OCI-LY7 (cell line): ENCODE measurements around the gene TAPBP. TPM values are rescaled to one million over a fixed set of nuclear protein-coding genes. Genes with fewer than 3 reads are reported as not detected.

Experiments
- BruUV-seq: library from RNA; stranded (reverse); fragments of 400-500 nt; replicated peaks from 2 replicates; lab custom pipeline; 2021; lab: Mats Ljungman, UMichigan
- CTCF ChIA-PET: fragments of 300-600 bp; sonication (Branson Sonifier 250); formaldehyde crosslinking; loops from one replicate; lab custom pipeline; 2022; ENCODE audit warnings: antibody characterized with exemption; ENCODE audit not compliant: unreplicated experiment; lab: Charles Lee
- POLR2A ChIA-PET: fragments of 300-600 bp; sonication (Branson Sonifier 250); formaldehyde crosslinking; loops from one replicate; lab custom pipeline; 2022; ENCODE audit warnings: antibody characterized with exemption; lab: Charles Lee
- DNase-seq: peaks from one replicate; pipeline ENCODE4 v3.0.0-alpha.2; 2015; ENCODE audit warnings: low spot score
- H2AFZ ChIP-seq: fragments of 200-600 bp; sonication (generic), shearing (Covaris generic); 2 replicates; pipeline ENCODE4 v1.6.1; 2014; ENCODE audit warnings: mild to moderate bottlenecking, antibody characterized with exemption, low read length, moderate library complexity
- H3K27ac ChIP-seq: fragments of 200-600 bp; sonication (generic); 2 replicates; pipeline ENCODE4 v1.5.1; 2014; ENCODE audit warnings: mixed run types, low read depth, mild to moderate bottlenecking, moderate library complexity, low read length, inconsistent platforms; ENCODE audit not compliant: poor library complexity, severe bottlenecking
- H3K36me3 ChIP-seq: fragments of 200-600 bp; sonication (generic); 2 replicates; pipeline ENCODE4 v1.6.1; 2014; ENCODE audit warnings: mild to moderate bottlenecking, antibody characterized with exemption, low read length, moderate library complexity, mixed read lengths; ENCODE audit not compliant: insufficient read depth
- H3K4me1 ChIP-seq: fragments of 200-600 bp; sonication (generic); 2 replicates; pipeline ENCODE4 v1.5.1; 2014; ENCODE audit warnings: mild to moderate bottlenecking, low read length; ENCODE audit not compliant: insufficient read depth, poor library complexity, severe bottlenecking
- H3K4me2 ChIP-seq: fragments of 200-600 bp; sonication (generic); 2 replicates; pipeline ENCODE4 v1.6.1; 2014; ENCODE audit warnings: mild to moderate bottlenecking, low read length
- H3K4me3 ChIP-seq: fragments of 200-600 bp; sonication (generic); 2 replicates; pipeline ENCODE4 v1.5.1; 2014; ENCODE audit warnings: mild to moderate bottlenecking, low read depth, low read length; ENCODE audit not compliant: poor library complexity, severe bottlenecking
- H3K79me2 ChIP-seq: fragments of 200-600 bp; sonication (generic); 2 replicates; pipeline ENCODE4 v1.6.1; 2016; ENCODE audit warnings: low read depth, mild to moderate bottlenecking, low read length, moderate library complexity, mixed read lengths; ENCODE audit not compliant: insufficient read depth
- H3K9me2 ChIP-seq: fragments of 200-600 bp; sonication (generic); 2 replicates; pipeline ENCODE4 v1.6.1; 2016; ENCODE audit warnings: mild to moderate bottlenecking, low read length, mixed read lengths; ENCODE audit not compliant: insufficient read depth
- H3K9me3 ChIP-seq: fragments of 200-600 bp; sonication (generic); 2 replicates; pipeline ENCODE4 v1.6.1; 2014; ENCODE audit warnings: mild to moderate bottlenecking, mixed run types, low read length, mixed read lengths
- H4K20me1 ChIP-seq: fragments of 200-600 bp; sonication (generic); 2 replicates; pipeline ENCODE4 v1.6.1; 2014; ENCODE audit warnings: mild to moderate bottlenecking, antibody characterized with exemption, low read length, moderate library complexity, mixed read lengths; ENCODE audit not compliant: insufficient read depth
- CTCF ChIP-seq: fragments of 200-600 bp; sonication (generic); conservative IDR thresholded peaks from 2 replicates; pipeline ENCODE4 v1.5.1; 2014; ENCODE audit warnings: mild to moderate bottlenecking, antibody characterized with exemption, low read length, moderate library complexity, mixed read lengths
- EZH2phosphoT487 ChIP-seq: fragments of 200-600 bp; sonication (generic); IDR thresholded peaks from 2 replicates; pipeline ENCODE4 v1.6.1; 2018; ENCODE audit warnings: low read depth, borderline replicate concordance, mild to moderate bottlenecking, mixed run types, antibody characterized with exemption, low read length, moderate library complexity, mixed read lengths
- intact Hi-C: fragments of 100-400 bp; cut with micrococcal nuclease; formaldehyde crosslinking; loops from one replicate; pipeline ENCODE4 v1.10.0; 2022; ENCODE audit not compliant: unreplicated experiment
- total RNA-seq, 2 experiments: library from RNA; depleted of rRNA in 1 of 2; stranded (reverse); fragments of >200 nt in 1 of 2; shearing (Covaris generic) in 1 of 2; gene quantifications; 2 replicates each; pipeline ENCODE4 v1.2.3, GENCODE V29; 2014 to 2022

The TAPBP gene
- total RNA-seq, 2 experiments from 2014 or later = 106 to 148 TPM

GRCh38 chr6:33312361-33313104 is 1.3 kb downstream of the TAPBP start:
- Histone ChIP-seq H3K4me1 (peaks cover 28% of the 10 kb centered on the region), H3K4me2 (peak overlapping the region; percentile 79), H3K9me3 (no peaks in the 10 kb centered on the region), H3K36me3 (peaks cover 47% of the 10 kb centered on the region), H3K4me3 (peak overlapping the region; percentile 84), H3K79me2 (peaks cover 56% of the 10 kb centered on the region), H4K20me1 (peaks cover 7% of the 10 kb centered on the region; the same call in 1 of the 2 replicates), H3K9me2 (no peaks in the 10 kb centered on the region), H3K27ac (peak overlapping the region; percentile 94), H2AFZ (no peak overlapping the region)
- peak; percentile 88 for DNase-seq
- TF ChIP-seq CTCF (0 out of 2 replicates have a peak, but pooled peaks have one; percentile 16), EZH2phosphoT487 (no peak)
- BruUV-seq = no TSS peak
- ChIA-PET CTCF (interaction anchor here (0.9 kb wide), 1 partner anchor 11 kb away, joined by 3 read pairs; no protein-coding TSS in a partner anchor), POLR2A (interaction anchor here (0.6 to 2.0 kb wide), 9 partner anchors 10 to 475 kb away, joined by 3 to 11 read pairs (median 7); partner anchors contain the start of genes RGL2, RPS18 and VPS52)
- intact Hi-C loops = loop anchor here (5.0 kb wide), 1 partner anchor 100 kb away; the partner anchor contains the start of gene PHF1

DNA sequence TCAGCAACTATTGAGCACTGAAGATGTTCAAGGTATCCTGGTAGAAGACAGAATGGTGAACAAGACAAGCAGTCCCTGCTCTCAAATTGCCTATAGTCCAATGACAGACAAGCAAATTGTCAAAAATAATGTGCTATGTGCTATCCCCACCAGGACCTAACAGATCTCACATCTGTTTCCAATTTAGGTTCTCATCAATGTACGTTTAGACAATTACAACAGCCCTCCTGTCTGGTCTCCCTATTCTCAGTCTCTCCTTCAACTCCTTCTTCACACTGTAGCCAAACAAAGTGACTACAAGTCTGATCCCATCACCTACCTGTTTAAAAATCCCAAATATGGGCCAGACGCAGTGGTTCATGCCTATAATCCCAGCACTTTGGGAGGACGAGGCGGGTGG is 7.5 kb downstream of the TAPBP start:
- peaks cover 45% of the 10 kb centered on the region for H3K79me2 ChIP-seq
- H3K4me3 ChIP-seq = no peak overlapping the region
- no peaks in the 10 kb centered on the region for H3K9me2 ChIP-seq
- intact Hi-C loops = no loop called here
- no peak overlapping the region for H2AFZ ChIP-seq
- TF ChIP-seq EZH2phosphoT487 = no peak
- no peak for DNase-seq
- peaks cover 84% of the 10 kb centered on the region for H3K36me3 ChIP-seq
- peak overlapping the region; percentile 25 for H3K27ac ChIP-seq
- H3K4me2 ChIP-seq = no peak overlapping the region
- no TSS peak for BruUV-seq
- no peaks in the 10 kb centered on the region for H3K9me3 ChIP-seq
- ChIA-PET POLR2A (no interaction called here), CTCF (no interaction called here)
- peaks cover 13% of the 10 kb centered on the region for H3K4me1 ChIP-seq
- no peaks in the 10 kb centered on the region for H4K20me1 ChIP-seq

DNA sequence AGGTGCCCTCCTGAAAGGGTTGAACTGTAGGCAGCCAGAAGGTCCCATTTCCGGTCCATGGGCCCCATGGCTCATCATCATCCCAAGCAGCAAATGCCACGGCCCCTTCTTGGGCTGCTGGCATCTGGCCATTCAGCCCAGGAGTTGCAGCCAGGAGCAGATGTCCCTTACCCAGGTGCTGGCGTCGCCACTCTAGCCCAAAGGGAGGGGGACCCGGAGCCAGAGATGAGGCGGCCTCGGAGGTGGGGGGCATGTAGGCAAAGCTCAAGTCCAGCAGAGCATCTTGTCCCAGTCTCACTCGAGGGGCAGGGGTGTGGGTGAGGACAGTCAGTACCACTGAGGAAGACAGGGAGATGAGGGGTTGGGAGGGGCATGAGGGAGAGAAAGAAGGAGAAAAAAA is 8.8 kb downstream of the TAPBP start:
- no peak for TF ChIP-seq EZH2phosphoT487
- no peak for TF ChIP-seq CTCF
- Histone ChIP-seq H3K27ac (no peak overlapping the region), H2AFZ (no peak overlapping the region), H3K4me2 (no peak overlapping the region), H3K4me3 (no peak overlapping the region), H3K9me3 (no peaks in the 10 kb centered on the region), H3K36me3 (peaks cover 85% of the 10 kb centered on the region), H3K4me1 (peaks cover 16% of the 10 kb centered on the region), H3K9me2 (no peaks in the 10 kb centered on the region), H3K79me2 (peaks cover 37% of the 10 kb centered on the region; the same call in 1 of the 2 replicates), H4K20me1 (no peaks in the 10 kb centered on the region)
- no TSS peak for BruUV-seq
- POLR2A ChIA-PET = no interaction called here
- intact Hi-C loops = no loop called here
- DNase-seq = no peak
- CTCF ChIA-PET = no interaction called here
